OCI-M1 (cell line): Measurements from ENCODE around the gene ANKRD39.

ENCODE experiments used
- DNase-seq: peaks from one replicate; lab custom pipeline; 2025; lab: John Stamatoyannopoulos, UW

Gene ANKRD39

DNA sequence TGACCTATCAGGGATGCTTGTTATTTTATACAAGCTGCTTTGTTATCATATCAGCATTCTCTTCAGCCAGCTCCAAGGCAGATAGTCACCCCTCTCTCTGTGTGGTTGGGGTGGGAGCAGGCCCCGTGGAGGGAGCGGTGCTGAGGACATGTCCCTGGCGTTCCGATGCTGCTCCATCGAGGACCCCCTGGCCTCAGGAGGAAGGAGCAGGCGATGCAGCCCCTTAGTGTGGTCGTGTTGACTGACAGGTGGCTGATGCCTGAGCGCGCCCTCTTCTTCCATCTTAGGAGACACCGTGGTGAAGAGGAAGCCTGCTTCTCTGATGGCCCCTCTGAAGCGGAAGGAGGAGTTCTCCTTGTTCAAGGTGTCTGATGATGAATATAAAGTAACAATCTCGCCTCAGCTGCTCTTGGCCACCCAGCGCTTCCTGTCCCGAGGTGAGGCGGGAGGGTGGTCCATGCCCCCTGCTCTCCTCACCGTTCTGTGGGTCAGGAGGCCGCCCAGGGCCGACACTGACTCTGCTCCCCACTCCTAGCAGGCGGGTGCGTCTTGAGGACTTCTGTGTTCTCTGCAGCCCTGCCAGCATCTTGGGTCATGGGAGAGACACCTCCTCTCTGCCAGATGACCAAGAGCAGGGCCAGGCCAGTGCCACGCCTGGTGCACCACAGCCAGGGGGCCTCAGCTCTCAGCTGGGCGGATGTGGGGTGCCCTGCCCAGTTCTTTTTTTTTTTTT lies 31.1 kb downstream of the ANKRD39 start:
- no peak for DNase-seq

- DNase-seq, result no peak
Observed at GRCh38 chr2:96825057-96825456, 32.8 kb downstream of the ANKRD39 start.

DNA sequence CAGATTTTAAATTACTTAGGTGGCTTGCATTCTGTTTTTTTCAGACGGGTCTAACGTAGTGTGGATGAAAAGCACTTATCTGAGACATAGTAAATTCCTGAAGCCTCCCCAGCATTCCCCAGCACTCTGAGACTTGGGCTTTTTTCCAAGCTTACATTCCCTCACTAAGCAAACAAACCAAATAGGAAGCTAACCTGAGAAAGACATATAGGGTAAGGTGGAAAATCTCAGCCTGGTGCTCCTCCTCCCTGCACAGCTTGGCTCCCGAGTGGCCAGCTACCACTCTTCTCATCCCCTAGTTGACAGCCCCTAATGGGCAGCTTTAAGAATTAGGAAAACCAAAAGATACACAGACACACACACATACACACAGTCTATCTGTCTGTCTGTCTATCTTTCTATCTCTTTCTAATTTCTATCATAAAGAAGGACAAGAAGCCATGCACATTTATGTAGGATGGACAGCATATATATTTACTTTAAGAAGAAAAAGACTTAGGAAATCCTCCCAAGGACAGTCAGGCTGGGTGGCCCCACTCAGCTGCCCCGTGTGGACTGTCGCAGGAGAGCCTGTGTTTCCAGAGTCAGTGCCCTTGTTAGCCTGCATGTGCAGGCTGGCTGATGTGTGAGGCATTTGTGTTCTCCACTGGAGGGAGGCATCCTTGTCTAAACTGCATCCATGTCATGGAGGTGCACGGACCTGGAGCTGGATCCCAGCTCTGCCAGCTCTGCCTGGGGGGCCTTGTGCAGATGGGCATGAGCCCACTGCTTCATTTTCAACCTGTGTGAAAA lies 33.5 kb downstream of the ANKRD39 start:
- DNase-seq, result no peak

GRCh38 chr2:96823198-96823597 lies 34.6 kb downstream of the ANKRD39 start:
- DNase-seq, result no peak

DNA sequence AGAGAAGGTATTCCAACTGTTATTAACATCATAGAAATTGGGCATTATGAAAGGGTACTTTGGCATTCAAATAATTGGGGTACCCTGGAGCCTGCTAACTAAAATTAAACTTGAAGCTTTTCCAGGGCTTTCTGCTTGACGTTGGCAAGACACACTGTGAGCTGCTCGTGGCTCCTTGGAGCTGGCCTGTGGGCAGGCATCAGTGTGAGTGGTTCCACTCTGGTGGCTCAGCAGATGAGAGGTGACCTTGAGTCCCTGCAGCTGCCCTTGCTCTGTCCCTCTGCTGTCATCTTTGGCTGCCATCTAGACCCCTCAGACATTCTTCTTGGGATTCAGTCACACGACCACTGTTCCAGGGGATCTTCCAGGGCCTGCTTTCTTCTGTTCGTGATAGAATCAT lies 35.0 kb downstream of the ANKRD39 start:
- DNase-seq, result no peak

GRCh38 chr2:96821113-96821675 lies 36.6 kb downstream of the ANKRD39 start:
- DNase-seq, result no peak

GRCh38 chr2:96819876-96820511 lies 37.8 kb downstream of the ANKRD39 start:
- DNase-seq, result no peak

DNA sequence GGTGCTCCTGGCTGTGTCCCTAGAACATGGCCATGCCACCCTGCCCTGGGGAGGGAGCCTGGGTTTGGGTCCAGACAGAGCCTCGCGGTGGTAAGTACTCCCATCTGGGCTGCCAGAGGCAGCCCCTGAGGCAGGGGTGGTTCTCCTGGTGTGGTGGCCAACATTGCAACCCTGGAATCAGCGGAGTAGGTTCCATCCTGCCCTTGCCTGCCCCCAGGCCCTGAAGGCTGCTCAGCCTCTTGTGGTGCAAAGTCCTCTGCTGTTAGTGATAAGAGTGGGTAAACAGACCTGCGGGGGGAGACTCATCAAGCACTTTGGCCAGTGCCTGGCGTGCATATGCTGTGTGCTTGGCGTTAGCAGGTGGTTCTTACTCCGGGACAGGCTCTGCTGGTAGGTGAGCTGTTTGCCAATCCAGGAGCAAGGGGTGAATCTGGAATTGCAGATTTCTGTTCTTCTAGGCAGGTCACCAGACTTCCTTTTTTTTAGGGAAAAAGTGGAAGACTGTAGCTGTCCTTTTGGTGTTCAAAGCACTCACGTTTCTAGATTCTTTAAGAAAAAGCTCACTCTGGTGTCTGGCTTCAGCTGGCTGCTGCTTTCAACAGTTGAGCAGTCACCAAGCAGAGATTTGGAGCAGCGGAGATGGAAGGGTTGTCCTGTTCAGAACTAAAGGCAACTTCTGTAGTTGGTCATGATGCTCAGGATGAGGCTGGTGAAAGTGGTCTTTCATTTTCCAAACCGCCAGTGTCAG lies 38.5 kb downstream of the ANKRD39 start:
- peak; percentile 80 for DNase-seq

DNA sequence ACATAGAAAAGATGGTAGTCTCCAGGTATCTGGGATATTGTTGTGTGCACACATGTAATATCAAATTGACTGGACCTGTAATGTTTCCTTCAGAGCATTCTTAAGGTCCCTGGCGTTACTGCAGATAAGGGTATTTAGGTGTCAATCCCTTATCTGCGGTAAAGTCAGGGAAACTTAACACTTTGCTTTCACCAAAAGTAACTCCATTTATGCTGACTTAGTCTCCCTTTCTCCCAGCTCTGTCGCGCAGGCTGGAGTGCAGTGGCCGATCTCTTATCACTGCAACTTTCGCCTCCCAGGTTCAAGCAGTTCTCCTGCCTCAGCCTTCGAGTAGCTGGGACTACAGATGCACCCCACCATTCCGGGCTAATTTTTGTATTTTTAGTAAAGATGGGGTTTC lies 39.9 kb downstream of the ANKRD39 start:
- DNase-seq, result peak; percentile 35

GRCh38 chr2:96816836-96817702 lies 40.7 kb downstream of the ANKRD39 start:
- peak; percentile 41 for DNase-seq

DNA sequence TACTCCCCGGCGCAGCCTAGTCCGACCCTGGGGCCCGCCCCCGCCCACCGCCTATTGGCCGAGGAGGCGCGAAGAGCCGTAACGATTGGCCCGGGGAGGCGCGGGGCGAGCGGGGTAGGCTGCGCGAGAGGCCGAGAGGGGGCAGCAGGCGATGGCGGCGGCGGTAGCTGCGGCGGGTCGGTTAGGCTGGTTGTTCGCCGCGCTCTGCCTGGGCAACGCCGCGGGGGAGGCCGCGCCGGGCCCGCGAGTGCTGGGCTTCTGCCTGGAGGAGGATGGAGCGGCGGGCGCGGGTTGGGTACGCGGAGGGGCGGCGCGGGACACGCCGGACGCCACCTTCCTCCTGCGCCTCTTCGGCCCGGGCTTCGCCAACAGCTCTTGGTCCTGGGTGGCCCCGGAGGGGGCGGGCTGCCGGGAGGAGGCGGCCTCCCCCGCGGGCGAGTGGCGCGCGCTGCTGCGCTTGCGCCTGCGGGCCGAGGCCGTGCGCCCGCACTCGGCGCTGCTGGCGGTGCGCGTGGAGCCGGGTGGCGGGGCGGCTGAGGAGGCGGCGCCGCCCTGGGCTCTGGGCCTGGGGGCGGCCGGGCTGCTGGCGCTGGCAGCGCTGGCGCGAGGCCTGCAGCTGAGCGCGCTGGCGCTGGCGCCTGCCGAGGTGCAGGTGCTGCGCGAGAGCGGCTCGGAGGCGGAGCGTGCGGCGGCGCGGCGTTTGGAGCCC lies 41.5 kb downstream of the ANKRD39 start, which contains the start of gene CNNM3:
TSS of gene CNNM3 (plus strand) at position 142 of the 709 bp plus-strand sequence. CDS start at position 152, 10 bp downstream.
- DNase-seq, result peak; percentile 95

DNA sequence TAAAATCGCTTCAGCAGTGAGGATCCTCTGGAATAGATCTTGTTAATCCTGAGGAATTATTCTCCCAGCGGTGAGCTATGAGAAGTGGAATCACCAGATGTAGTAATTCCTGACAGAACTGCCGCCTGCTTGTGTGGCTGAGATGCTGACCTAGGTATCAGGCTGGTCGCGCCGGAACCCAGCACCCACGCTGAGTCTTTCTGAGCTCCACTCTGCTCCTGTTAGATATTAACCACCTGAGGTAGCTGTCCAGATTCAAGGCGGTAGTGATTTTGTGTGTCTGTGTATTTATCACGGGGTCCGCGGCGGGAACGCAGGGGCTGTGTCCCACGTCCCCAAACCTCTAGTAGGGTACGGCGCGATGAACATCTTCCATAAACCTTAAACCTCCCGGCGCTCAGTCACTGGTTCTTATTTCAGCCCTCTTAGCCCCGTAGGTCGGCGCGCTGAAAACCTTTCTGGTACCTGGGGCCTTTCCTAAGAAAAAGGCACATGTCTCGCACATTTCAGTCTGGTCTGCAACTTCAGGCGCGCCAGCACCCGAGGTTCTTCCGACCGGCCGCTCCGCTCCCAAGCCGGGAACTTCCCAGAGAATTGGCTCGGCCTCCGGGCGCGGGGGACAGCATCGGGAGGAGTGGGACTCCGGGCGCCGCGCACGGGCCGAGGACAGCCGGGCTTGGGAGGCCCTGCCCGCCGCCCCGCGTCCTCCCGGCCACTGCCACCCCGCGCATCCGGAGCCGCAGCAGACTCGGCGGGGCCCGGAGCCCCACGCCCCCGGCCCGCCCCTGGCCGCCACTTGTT lies 42.3 kb downstream of the ANKRD39 start:
- peak; percentile 68 for DNase-seq

GRCh38 chr2:96813656-96814055 lies 44.2 kb downstream of the ANKRD39 start:
- no peak for DNase-seq

- DNase-seq, result no peak
Observed at GRCh38 chr2:96811917-96812316, 45.9 kb downstream of the ANKRD39 start.

DNA sequence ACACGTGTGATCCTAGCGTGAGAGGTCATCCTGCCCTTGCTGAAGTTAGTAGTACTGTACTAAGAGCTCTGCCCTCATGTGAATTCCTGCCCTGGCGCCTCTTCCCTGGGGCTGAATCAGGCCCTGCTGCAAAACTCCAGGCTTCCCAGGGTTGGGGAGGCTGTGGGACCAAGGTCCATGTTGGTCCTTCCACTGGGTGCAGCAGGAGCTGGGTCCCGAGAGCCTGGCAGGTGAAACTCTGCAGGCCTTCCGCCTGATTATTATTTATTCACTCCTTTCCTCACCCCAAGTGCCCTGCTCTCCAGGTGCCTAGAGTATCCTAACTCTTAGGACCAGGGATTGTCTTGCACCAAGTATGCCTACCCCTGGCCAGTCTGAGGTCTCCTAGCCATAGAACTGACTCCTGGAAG lies 47.0 kb downstream of the ANKRD39 start:
- no peak for DNase-seq

- no peak for DNase-seq
Observed at GRCh38 chr2:96809951-96810782, 47.6 kb downstream of the ANKRD39 start.

GRCh38 chr2:96809216-96809882 lies 48.5 kb downstream of the ANKRD39 start:
- DNase-seq, result no peak
